Lower lobe of right lung (tissue), 2 donors: Measurements from ENCODE around the gene PPP6R3. TPM values are rescaled to one million over a fixed set of nuclear protein-coding genes. Genes with fewer than 3 reads are reported as not detected.

Source experiments
- ATAC-seq, 2 donors: fragments of 200-7000 bp; cut with Tn5 transposase; one replicate each; pipeline ENCODE4 v1.9.1; 2020 to 2022; ENCODE audit warnings: mild to moderate bottlenecking in 2 of 2, moderate library complexity in 2 of 2
- DNase-seq: peaks from one replicate; pipeline ENCODE4 v3.0.0-alpha.2; 2020
- H3K27ac ChIP-seq: fragments of 200-600 bp; one replicate; pipeline ENCODE4 v1.8.0; 2022
- H3K27me3 ChIP-seq: fragments of 200-600 bp; one replicate; pipeline ENCODE4 v1.8.0; 2022; ENCODE audit warnings: low read depth
- H3K36me3 ChIP-seq: fragments of 200-600 bp; one replicate; pipeline ENCODE4 v1.8.0; 2022; ENCODE audit warnings: mild to moderate bottlenecking
- H3K4me1 ChIP-seq: fragments of 200-600 bp; one replicate; pipeline ENCODE4 v1.8.0; 2022
- H3K4me3 ChIP-seq: fragments of 200-600 bp; one replicate; pipeline ENCODE4 v1.8.0; 2022; ENCODE audit warnings: mild to moderate bottlenecking
- H3K9me3 ChIP-seq: fragments of 200-600 bp; one replicate; pipeline ENCODE4 v1.8.0; 2022
- intact Hi-C: fragments of 100-400 bp; cut with DNase I; formaldehyde crosslinking; loops from one replicate; pipeline ENCODE4 v1.11.0; 2022
- total RNA-seq: library from RNA; stranded (reverse); fragmentation: NEBNext Ultra II Directional; extraction: Animal tissue kit (Norgen Biotek cat#: 25700); gene quantifications from one replicate; pipeline ENCODE4 v1.2.1, GENCODE V29; 2021
- TF ChIP-seq, protein P1 (sequence below): fragments of 200-600 bp; IDR thresholded peaks from one replicate; pipeline ENCODE4 v1.8.0; 2022; ENCODE audit warnings: antibody characterized with exemption, mild to moderate bottlenecking
- donor health status: DM: no; HTN: yes; CAD: no; lungs with severe emphysema.

PPP6R3 gene
- total RNA-seq, 1 donor from 2014 or later: 98.0 TPM

DNA sequence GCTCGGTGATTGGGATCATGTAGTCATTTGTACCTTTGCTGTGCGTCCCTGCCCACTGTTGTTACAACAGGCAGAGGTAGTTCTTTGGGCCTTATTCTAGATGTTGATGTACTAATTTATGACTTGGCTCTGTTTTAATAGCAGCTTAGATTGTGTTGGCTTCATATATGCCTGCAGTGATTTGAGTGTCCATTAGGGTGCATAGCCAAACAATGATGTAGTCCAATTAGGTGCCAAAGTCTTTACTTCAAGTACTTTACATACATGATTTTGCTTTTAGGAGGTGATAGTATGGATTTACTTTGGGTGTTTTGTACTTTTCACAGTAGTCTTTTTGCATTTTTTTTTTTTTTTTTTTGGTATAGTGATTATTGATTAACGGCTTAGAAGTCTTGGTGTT is 46.4 kb downstream of the PPP6R3 start:
- no peak overlapping the region for H3K27ac ChIP-seq
- H3K4me1 ChIP-seq: peaks cover 74% of the 10 kb centered on the region
- TF ChIP-seq, protein P1, sequence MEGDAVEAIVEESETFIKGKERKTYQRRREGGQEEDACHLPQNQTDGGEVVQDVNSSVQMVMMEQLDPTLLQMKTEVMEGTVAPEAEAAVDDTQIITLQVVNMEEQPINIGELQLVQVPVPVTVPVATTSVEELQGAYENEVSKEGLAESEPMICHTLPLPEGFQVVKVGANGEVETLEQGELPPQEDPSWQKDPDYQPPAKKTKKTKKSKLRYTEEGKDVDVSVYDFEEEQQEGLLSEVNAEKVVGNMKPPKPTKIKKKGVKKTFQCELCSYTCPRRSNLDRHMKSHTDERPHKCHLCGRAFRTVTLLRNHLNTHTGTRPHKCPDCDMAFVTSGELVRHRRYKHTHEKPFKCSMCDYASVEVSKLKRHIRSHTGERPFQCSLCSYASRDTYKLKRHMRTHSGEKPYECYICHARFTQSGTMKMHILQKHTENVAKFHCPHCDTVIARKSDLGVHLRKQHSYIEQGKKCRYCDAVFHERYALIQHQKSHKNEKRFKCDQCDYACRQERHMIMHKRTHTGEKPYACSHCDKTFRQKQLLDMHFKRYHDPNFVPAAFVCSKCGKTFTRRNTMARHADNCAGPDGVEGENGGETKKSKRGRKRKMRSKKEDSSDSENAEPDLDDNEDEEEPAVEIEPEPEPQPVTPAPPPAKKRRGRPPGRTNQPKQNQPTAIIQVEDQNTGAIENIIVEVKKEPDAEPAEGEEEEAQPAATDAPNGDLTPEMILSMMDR: no peak
- DNase-seq: no peak
- no peaks in the 10 kb centered on the region for H3K36me3 ChIP-seq
- ATAC-seq: no peak
- intact Hi-C loops: no loop called here
- no peaks in the 10 kb centered on the region for H3K27me3 ChIP-seq
- no peaks in the 10 kb centered on the region for H3K9me3 ChIP-seq
- H3K4me3 ChIP-seq: no peak overlapping the region

GRCh38 chr11:68508425-68508824 is 47.9 kb downstream of the PPP6R3 start:
- Histone ChIP-seq H3K27ac (no peak overlapping the region), H3K27me3 (no peaks in the 10 kb centered on the region), H3K9me3 (no peaks in the 10 kb centered on the region), H3K4me3 (no peak overlapping the region), H3K4me1 (peaks cover 59% of the 10 kb centered on the region), H3K36me3 (no peaks in the 10 kb centered on the region)
- TF ChIP-seq, protein P1: no peak
- DNase-seq (no peak), ATAC-seq (no peak)
- intact Hi-C loops: no loop called here

GRCh38 chr11:68509066-68509465 is 48.5 kb downstream of the PPP6R3 start:
- DNase-seq (no peak), ATAC-seq (no peak)
- Histone ChIP-seq H3K27me3 (no peaks in the 10 kb centered on the region), H3K9me3 (no peaks in the 10 kb centered on the region), H3K4me3 (no peak overlapping the region), H3K36me3 (no peaks in the 10 kb centered on the region), H3K27ac (no peak overlapping the region), H3K4me1 (peaks cover 53% of the 10 kb centered on the region)
- TF ChIP-seq, protein P1: no peak
- intact Hi-C loops: no loop called here

DNA sequence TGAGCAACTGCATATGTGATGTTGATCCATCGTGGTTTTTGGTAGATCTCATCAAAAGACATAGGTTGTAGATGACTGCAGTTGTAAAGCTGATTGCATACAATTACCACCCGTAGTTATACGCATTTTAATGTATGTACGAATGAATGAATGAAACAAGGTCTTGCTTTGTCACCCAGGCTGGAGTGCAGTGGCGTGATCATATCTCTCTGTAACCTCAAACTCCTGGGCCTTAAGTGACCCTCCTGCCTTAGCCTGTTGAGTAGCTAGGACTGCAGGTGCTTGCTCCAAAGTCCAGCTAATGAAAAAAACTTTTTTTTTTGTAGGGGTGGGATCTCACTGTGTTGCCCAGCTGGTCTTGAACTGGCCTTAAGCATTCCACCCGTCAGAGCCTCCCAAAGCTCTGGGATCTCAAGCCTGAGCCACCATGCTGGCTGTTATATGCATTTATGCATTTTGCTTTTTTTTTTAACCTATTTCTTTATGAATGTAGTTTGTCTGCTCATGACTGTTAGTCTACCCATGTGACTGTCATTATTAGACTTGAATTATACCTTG is 53.5 kb downstream of the PPP6R3 start:
- H3K27me3 ChIP-seq: no peaks in the 10 kb centered on the region
- intact Hi-C loops: no loop called here
- TF ChIP-seq, protein P1: no peak
- no peak overlapping the region for H3K4me3 ChIP-seq
- ATAC-seq (no peak), DNase-seq (no peak)
- peaks cover 7% of the 10 kb centered on the region for H3K4me1 ChIP-seq
- no peaks in the 10 kb centered on the region for H3K9me3 ChIP-seq
- H3K36me3 ChIP-seq: no peaks in the 10 kb centered on the region
- H3K27ac ChIP-seq: no peak overlapping the region

DNA sequence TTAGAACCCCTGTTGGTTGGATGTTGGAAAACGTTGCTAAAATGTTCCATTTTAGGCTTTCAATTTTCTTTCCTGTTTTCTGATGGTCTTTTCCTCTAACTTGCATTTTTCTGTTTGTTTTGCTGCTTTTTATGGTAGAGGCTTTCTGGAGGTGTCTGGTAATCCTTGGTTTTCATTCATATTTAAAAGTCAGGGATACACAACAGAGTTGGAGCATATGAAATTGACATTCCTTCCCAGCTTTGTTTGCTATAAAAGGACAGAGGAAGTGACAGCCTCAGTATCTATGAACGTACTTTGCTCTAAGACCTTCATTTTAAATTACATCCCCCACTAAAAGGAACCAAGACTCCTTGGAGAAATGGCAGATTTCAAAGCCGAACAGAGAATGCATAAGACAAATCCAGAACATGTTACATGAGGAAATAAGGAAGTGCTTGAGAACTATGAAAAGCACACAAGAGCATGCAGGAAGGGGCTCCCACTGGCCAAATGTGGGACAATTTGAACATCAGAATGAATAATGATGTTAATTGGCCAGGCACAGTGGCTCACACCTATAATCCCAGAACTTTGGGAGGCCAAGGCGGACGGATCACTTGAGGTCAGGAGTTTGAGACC is 56.7 kb downstream of the PPP6R3 start:
- no peak for ATAC-seq
- Histone ChIP-seq H3K9me3 (no peaks in the 10 kb centered on the region), H3K4me1 (no peaks in the 10 kb centered on the region), H3K27me3 (no peaks in the 10 kb centered on the region), H3K27ac (no peak overlapping the region), H3K4me3 (no peak overlapping the region), H3K36me3 (peaks cover 30% of the 10 kb centered on the region)
- intact Hi-C loops: no loop called here
- TF ChIP-seq, protein P1: no peak
- DNase-seq: no peak
